Ascending aorta (tissue), 2 donors: Measurements from ENCODE around the gene PID1. TPM values are rescaled to one million over a fixed set of nuclear protein-coding genes. Genes with fewer than 3 reads are reported as not detected.

Experiments
- DNase-seq, 2 donors: peaks; one replicate each; pipeline ENCODE4 v3.0.0-alpha.2; 2019; ENCODE audit warnings: low spot score in 2 of 2
- H3K27ac ChIP-seq, 2 donors: fragments of 200-600 bp; sonication (generic); one replicate each; pipeline ENCODE4 v1.5.1; 2016 to 2017; ENCODE audit warnings: mild to moderate bottlenecking in 1 of 2
- H3K27me3 ChIP-seq: fragments of 200-600 bp; sonication (generic); one replicate; pipeline ENCODE4 v1.5.1; 2017
- H3K36me3 ChIP-seq, 2 donors: fragments of 200-600 bp; sonication (generic); one replicate each; pipeline ENCODE4 v1.5.1; 2016
- H3K4me1 ChIP-seq, 2 donors: fragments of 200-600 bp; sonication (generic); one replicate each; pipeline ENCODE4 v1.5.1; 2016 to 2017; ENCODE audit warnings: mild to moderate bottlenecking in 1 of 2
- H3K4me3 ChIP-seq, 2 donors: fragments of 200-600 bp; sonication (generic); one replicate each; pipeline ENCODE4 v1.5.1; 2016 to 2017; ENCODE audit warnings: mild to moderate bottlenecking in 1 of 2
- H3K9me3 ChIP-seq, 2 donors: fragments of 200-600 bp; sonication (generic); one replicate each; pipeline ENCODE4 v1.5.1; 2016
- CTCF ChIP-seq, 3 experiments: fragments of 200-600 bp in 2 of 3; fragments of 450-650 bp in 1 of 3; sonication (generic) in 2 of 3; IDR thresholded peaks; one replicate each; pipeline ENCODE4 v1.5.1; 2016 to 2019; ENCODE audit warnings: antibody characterized with exemption in 3 of 3, mild to moderate bottlenecking in 1 of 3, moderate library complexity in 1 of 3
- intact Hi-C: fragments of 100-400 bp; cut with DNase I; formaldehyde crosslinking; loops from one replicate; pipeline ENCODE4 v1.15.1; 2023
- total RNA-seq: library from RNA; depleted of rRNA; stranded (reverse); fragments of >200 nt; gene quantifications from one replicate; pipeline ENCODE4 v1.1.0, GENCODE V29; 2016

Gene PID1
- total RNA-seq, 1 donor from 2014 or later: 38.4 TPM

DNA sequence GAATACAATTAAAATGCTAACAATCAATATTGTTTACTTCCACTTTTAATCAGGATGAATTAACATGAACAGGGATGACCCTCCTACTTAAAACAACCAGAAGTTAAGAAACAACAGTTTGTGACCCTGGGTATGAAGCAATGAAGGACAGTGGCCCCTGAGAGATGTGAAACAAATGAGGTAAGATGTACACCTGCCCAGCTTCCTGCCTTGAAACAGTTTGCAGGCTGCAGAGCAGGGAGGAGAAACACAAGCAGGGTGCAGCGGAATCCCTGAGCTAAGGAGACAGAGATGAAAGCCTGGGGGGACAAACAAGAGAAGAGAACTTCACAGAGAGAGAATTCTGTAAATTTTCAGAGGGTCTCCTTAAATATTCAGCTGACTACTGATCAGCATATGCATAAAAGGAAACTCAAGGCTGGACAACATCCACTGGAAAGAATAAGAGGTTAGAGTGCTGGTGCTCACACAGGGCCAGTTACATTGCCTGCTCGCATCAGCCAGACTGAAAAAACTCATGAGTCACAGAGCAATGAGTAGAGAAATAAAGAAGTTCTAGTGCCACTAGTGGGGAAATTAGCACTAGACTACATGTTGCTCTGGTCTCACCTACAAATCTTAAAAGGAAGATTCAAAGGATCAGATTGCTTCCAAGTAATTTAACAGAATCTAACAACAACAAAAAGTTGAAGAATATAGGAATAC lies 106.4 kb downstream of the PID1 start:
- no peaks in the 10 kb centered on the region for H3K9me3 ChIP-seq
- intact Hi-C loops: loop anchor here (5.0 kb wide), 1 partner anchor 83 kb away; no protein-coding TSS in a partner anchor
- peak overlapping the region in 1 of 2 donors; percentile 20 for H3K27ac ChIP-seq
- peaks cover 15 to 50% of the 10 kb centered on the region in 2 donors for H3K4me1 ChIP-seq
- H3K27me3 ChIP-seq: no peaks in the 10 kb centered on the region
- H3K36me3 ChIP-seq: no peaks in the 10 kb centered on the region
- peak in 1 of 3 experiments; percentile 33 for TF ChIP-seq CTCF (IDR thresholded peaks at IDR 0.05)
- DNase-seq: no peak
- no peak overlapping the region for H3K4me3 ChIP-seq

- no peaks in the 10 kb centered on the region for H3K9me3 ChIP-seq
- DNase-seq: no peak
- H3K4me3 ChIP-seq: no peak overlapping the region
- no peak for TF ChIP-seq CTCF (IDR thresholded peaks at IDR 0.05)
- H3K4me1 ChIP-seq: peaks cover 15 to 44% of the 10 kb centered on the region in 2 donors
- no peak overlapping the region for H3K27ac ChIP-seq
- intact Hi-C loops: loop anchor here (5.0 kb wide), 1 partner anchor 83 kb away; no protein-coding TSS in a partner anchor
- H3K36me3 ChIP-seq: no peaks in the 10 kb centered on the region
- H3K27me3 ChIP-seq: no peaks in the 10 kb centered on the region
Observed at GRCh38 chr2:229163893-229164292, 107.2 kb downstream of the PID1 start.

DNA sequence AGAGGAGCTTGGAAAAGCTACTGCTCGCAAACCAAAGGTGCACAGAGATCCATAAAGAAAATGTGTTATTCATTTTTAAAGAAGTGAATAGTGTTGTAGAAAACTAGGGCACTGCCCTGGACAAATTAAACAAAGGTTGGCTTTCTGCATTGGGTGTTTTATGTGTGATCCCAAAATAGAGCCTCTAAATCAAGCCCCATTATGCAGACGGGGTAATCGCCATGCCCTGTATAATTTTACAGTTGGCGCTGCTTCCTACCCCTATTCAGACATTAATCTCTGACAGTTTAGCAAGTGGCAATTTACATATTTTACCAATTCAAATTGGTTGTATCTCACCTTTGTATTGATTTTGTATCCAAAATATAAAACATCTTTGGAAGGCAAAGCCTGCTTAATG lies 109.1 kb downstream of the PID1 start:
- no peak for TF ChIP-seq CTCF (IDR thresholded peaks at IDR 0.05)

GRCh38 chr2:229160984-229161383 lies 110.1 kb downstream of the PID1 start:
- no peaks in the 10 kb centered on the region for H3K27me3 ChIP-seq
- no peaks in the 10 kb centered on the region for H3K36me3 ChIP-seq
- peaks cover 15 to 43% of the 10 kb centered on the region in 2 donors for H3K4me1 ChIP-seq
- no peak for TF ChIP-seq CTCF (IDR thresholded peaks at IDR 0.05)
- intact Hi-C loops: loop anchor here (5.0 kb wide), 1 partner anchor 86 kb away; no protein-coding TSS in a partner anchor
- peak overlapping the region; percentile 75 to 91 for H3K27ac ChIP-seq
- H3K9me3 ChIP-seq: no peaks in the 10 kb centered on the region
- no peak overlapping the region for H3K4me3 ChIP-seq
- no peak for DNase-seq

More for the DNA sequence above, 109.1 kb downstream of the PID1 start:
- intact Hi-C loops: loop anchor here (5.0 kb wide), 1 partner anchor 85 kb away; no protein-coding TSS in a partner anchor
- Histone ChIP-seq H3K9me3 (no peaks in the 10 kb centered on the region), H3K27ac (peak overlapping the region in 1 of 2 donors; percentile 31), H3K27me3 (no peaks in the 10 kb centered on the region), H3K36me3 (no peaks in the 10 kb centered on the region), H3K4me1 (peaks cover 15 to 39% of the 10 kb centered on the region in 2 donors), H3K4me3 (no peak overlapping the region)
- no peak for DNase-seq

GRCh38 chr2:229160180-229160579 lies 110.9 kb downstream of the PID1 start:
- intact Hi-C loops: loop anchor here (5.0 kb wide), 1 partner anchor 87 kb away; no protein-coding TSS in a partner anchor
- no peak for DNase-seq
- no peak for TF ChIP-seq CTCF (IDR thresholded peaks at IDR 0.05)
- Histone ChIP-seq H3K9me3 (no peaks in the 10 kb centered on the region), H3K4me3 (peak overlapping the region in 1 of 2 donors; percentile 47), H3K36me3 (peaks cover 0 to under 1% of the 10 kb centered on the region in 2 donors), H3K4me1 (peaks cover 15 to 44% of the 10 kb centered on the region in 2 donors), H3K27me3 (no peaks in the 10 kb centered on the region), H3K27ac (peak overlapping the region; percentile 75 to 91)
